Iris pigment epithelial cell (primary cell): ENCODE data around the gene ZCWPW1.
"Not testable (repeated sequence)": the region's sequence is repeated elsewhere in the genome, so short reads cannot be mapped to it uniquely, and the experiment has no call there.

Experiments used
- DNase-seq: peaks from one replicate; pipeline ENCODE4 v3.0.0-alpha.2; 2011; ENCODE audit warnings: low read depth

ZCWPW1 gene

GRCh38 chr7:100373261-100373831, 55.2 kb downstream of the ZCWPW1 start, which contains the start of gene PILRA:
PILRA (plus strand) TSS chr7:100373487; CDS start chr7:100373657, 170 bp downstream.
- peak; percentile 8 for DNase-seq

GRCh38 chr7:100372694-100373093, 55.8 kb downstream of the ZCWPW1 start:
- DNase-seq: no peak

- peak; percentile 78 for DNase-seq
These were observed 56.2 kb downstream of the ZCWPW1 start for GRCh38 chr7:100372256-100372655.

GRCh38 chr7:100371561-100372171, 56.8 kb downstream of the ZCWPW1 start:
- DNase-seq: no peak

GRCh38 chr7:100370746-100371145, 57.8 kb downstream of the ZCWPW1 start:
- DNase-seq: no peak

- no peak for DNase-seq
These were observed 58.2 kb downstream of the ZCWPW1 start for GRCh38 chr7:100370303-100370702.

GRCh38 chr7:100369105-100369504, 59.4 kb downstream of the ZCWPW1 start:
- DNase-seq: no peak

- no peak for DNase-seq
These were observed 60.6 kb downstream of the ZCWPW1 start for GRCh38 chr7:100367676-100368613.

- DNase-seq: no peak
These were observed 61.3 kb downstream of the ZCWPW1 start for GRCh38 chr7:100367251-100367620.

GRCh38 chr7:100366411-100367250, 61.9 kb downstream of the ZCWPW1 start:
- no peak for DNase-seq

- not testable (repeated sequence) for DNase-seq
These were observed 62.5 kb downstream of the ZCWPW1 start for GRCh38 chr7:100365998-100366367.

- no peak for DNase-seq
These were observed 64.0 kb downstream of the ZCWPW1 start for GRCh38 chr7:100364480-100364879.

- DNase-seq: not testable (repeated sequence)
These were observed 64.7 kb downstream of the ZCWPW1 start for GRCh38 chr7:100363797-100364196.

- DNase-seq: no peak
These were observed 65.4 kb downstream of the ZCWPW1 start for GRCh38 chr7:100363098-100363497.

GRCh38 chr7:100360135-100360854, 68.2 kb downstream of the ZCWPW1 start:
- DNase-seq: no peak

GRCh38 chr7:100358857-100359212, 69.7 kb downstream of the ZCWPW1 start:
- no peak for DNase-seq

- DNase-seq: no peak
These were observed 70.3 kb downstream of the ZCWPW1 start, which contains the start of gene PILRB for GRCh38 chr7:100358027-100358856. PILRB (plus strand) TSS chr7:100358117; CDS start chr7:100358303, 186 bp downstream.

- DNase-seq: no peak
These were observed 71.4 kb downstream of the ZCWPW1 start for GRCh38 chr7:100357131-100357561.

- no peak for DNase-seq
These were observed 72.0 kb downstream of the ZCWPW1 start for GRCh38 chr7:100356416-100357068.
